ENCODE data around the gene AFMID. TPM values are rescaled to one million over a fixed set of nuclear protein-coding genes. Genes with fewer than 3 reads are reported as not detected.

The AFMID gene
- total and polyA plus RNA-seq, 9 of the 15 experiments (the other 6 are each of a cell fraction or from before 2014, with no cell fraction given), result 62.1 to 188 (median 74.4) TPM

- TF ChIP-seq REST (IDR thresholded peaks at IDR 0.05; ENCODE audit: borderline replicate concordance), result no peak
- no peak for TF ChIP-seq REST (CRISPR knock-in tag; IDR thresholded peaks at IDR 0.05; ENCODE audit: low read depth)
These were observed 10.1 kb downstream of the AFMID start (continued) for GRCh38 chr17:78197147-78197832.
